GM18505 (cell line): Measurements from ENCODE around the gene ST6GALNAC2.
"Not testable (repeated sequence)": the region's sequence is repeated elsewhere in the genome, so short reads cannot be mapped to it uniquely, and the experiment has no call there.

Experiments
- ATAC-seq: cut with Tn5 transposase; IDR thresholded peaks from one replicate; pipeline ENCODE4 v1.9.1; 2021; ENCODE audit not compliant: unreplicated experiment
- POLR2A ChIP-seq: IDR thresholded peaks from 4 replicates; pipeline ENCODE4 v1.6.1; 2011; ENCODE audit warnings: borderline replicate concordance; ENCODE audit not compliant: insufficient read depth, insufficient read length; ENCODE audit errors: extremely low read depth

Gene ST6GALNAC2

GRCh38 chr17:76539631-76540271, 45.9 kb downstream of the ST6GALNAC2 start, which contains the start of gene PRCD:
TSS of gene PRCD (plus strand) at chr17:76540044. CDS start at chr17:76540142, 98 bp downstream.
- no peak for ATAC-seq
- no peak for TF ChIP-seq POLR2A

GRCh38 chr17:76538941-76539570, 46.6 kb downstream of the ST6GALNAC2 start:
- TF ChIP-seq POLR2A: no peak
- no peak for ATAC-seq

- no peak for TF ChIP-seq POLR2A
- no peak for ATAC-seq
Measured at GRCh38 chr17:76538281-76538931, 47.3 kb downstream of the ST6GALNAC2 start.

GRCh38 chr17:76537578-76538280, 47.9 kb downstream of the ST6GALNAC2 start, which contains the start of gene CYGB:
TSS of gene CYGB (minus strand) at chr17:76537709. CDS start at chr17:76537542, 167 bp downstream.
- no peak for TF ChIP-seq POLR2A

DNA sequence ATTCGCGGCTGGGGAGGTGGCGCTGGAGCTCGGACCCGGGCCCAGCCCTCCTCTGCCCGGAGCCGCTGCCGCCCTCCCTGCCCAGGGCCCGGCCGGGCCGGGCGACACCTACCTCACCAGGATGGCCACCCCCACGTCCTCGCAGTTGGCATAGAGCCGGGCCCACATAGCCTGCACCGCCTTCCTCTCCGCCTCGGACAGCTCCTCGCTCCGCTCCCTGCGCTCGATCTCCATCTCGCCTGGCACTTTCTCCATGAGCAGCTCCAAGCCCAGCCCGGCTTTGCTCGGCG, 48.4 kb downstream of the ST6GALNAC2 start:
- TF ChIP-seq POLR2A: no peak
- ATAC-seq: no peak

More at GRCh38 chr17:76537578-76538280, 47.9 kb downstream of the ST6GALNAC2 start, which contains the start of gene CYGB:
- no peak for ATAC-seq

DNA sequence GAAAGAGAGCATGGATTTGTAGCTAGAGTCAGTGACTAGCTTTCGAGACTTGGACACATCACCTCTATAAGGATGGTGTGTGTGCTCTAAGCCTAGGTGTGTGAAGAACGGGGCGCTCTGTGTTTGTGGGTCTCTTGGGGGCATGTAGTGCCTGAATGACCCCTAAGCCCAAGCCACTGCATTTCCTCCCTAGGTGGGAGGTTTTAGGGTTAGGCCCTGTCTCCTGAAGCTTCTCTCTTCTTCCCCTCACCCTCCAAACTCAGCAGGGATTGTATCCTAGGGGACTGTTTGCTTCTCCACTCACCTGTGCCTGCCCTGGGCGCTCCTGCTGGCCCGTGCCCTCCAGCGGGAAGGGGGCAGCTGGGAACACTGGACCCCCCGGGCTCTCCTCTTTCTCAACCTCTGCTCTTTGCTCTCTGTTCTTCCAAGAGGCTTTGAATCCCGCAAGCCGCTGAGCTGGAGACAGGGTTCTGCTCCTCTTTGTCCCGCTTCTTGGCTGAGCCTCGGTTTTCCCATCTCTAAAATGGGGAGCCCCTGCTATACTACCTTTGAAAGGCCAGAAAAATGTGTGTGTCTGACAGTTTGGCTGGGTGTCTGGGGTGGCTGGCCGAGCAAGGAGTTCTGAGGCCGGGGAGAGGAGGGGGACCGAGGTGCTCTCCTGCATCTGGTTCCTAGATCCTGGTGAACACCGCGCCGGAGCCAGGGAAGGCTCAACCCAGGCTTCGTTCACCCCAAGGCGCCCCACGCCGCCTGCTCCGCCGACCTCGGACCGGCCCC, 49.0 kb downstream of the ST6GALNAC2 start:
- ATAC-seq: no peak
- TF ChIP-seq POLR2A: no peak

- no peak for ATAC-seq
Measured at GRCh38 chr17:76535788-76536510, 49.7 kb downstream of the ST6GALNAC2 start.

DNA sequence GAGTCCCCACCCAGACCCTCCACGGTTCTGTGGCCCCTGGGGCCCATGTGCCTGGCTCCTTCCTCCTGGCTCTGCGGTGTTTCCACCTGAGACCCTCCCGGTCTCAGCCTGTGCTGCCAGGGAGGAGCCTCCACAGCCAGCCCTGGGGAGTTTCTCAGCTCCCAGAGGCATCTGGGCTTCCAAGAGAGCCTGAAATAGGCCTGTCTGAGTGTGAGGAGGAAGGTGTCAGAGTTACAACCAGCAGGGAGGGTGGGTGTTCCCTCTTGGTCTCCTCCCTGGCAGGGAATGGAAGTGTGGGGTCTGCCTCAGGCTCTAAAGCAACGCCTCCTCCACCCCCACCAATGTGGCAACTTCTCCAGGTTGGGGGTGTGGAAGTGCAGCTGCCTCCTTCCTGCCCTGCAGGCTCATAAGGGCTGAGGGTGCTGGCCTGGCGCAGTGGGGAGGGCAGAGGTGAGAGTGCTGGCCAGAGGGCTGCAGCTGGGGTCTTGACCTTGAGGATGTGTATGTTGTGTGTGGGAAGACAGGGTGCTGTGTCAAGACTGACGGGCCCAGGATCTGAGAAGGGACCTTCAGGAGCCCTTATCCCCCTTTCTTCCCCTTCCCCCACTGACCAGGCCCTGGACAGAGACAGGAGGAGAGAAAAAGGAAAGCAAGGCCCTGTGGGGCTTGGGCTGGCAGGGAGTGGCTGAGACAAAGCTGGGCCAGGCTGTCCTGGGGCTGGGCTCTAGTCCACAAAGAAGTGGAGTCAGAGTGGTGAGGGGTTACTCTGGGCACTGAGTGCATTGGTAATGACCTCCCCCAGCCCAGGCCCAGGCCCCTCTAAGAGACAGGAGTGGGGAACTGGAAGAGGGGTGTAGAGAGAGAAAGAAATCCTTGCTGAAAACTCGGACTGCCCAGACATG, 50.6 kb downstream of the ST6GALNAC2 start:
- no peak for TF ChIP-seq POLR2A
- ATAC-seq: no peak

More at GRCh38 chr17:76535788-76536510, 49.7 kb downstream of the ST6GALNAC2 start:
- no peak for TF ChIP-seq POLR2A

- ATAC-seq: not testable (repeated sequence)
Measured at GRCh38 chr17:76533640-76534359, 51.9 kb downstream of the ST6GALNAC2 start.

GRCh38 chr17:76532072-76532651, 53.5 kb downstream of the ST6GALNAC2 start:
- TF ChIP-seq POLR2A: no peak
- no peak for ATAC-seq
